GM23248 (cell line): Measurements from ENCODE around the gene ZNF653. TPM values are rescaled to one million over a fixed set of nuclear protein-coding genes. Genes with fewer than 3 reads are reported as not detected.
"Not testable (repeated sequence)": the region's sequence is repeated elsewhere in the genome, so short reads cannot be mapped to it uniquely, and the experiment has no call there.

Experiments used
- DNase-seq: peaks from one replicate; pipeline ENCODE4 v3.0.0-alpha.2; 2015
- H2AFZ ChIP-seq: fragments of 200-600 bp; sonication (generic); 2 replicates; pipeline ENCODE4 v1.6.1; 2016; ENCODE audit warnings: antibody characterized with exemption
- H3F3A ChIP-seq: fragments of 200-600 bp; sonication (generic); 2 replicates; pipeline ENCODE4 v1.6.1; 2016; ENCODE audit warnings: mild to moderate bottlenecking, antibody characterized with exemption, mixed run types; ENCODE audit not compliant: insufficient read depth
- H3K27ac ChIP-seq: fragments of 200-600 bp; sonication (generic); 2 replicates; pipeline ENCODE4 v1.5.1; 2016; ENCODE audit warnings: mild to moderate bottlenecking
- H3K27me3 ChIP-seq: fragments of 200-600 bp; sonication (generic); replicated peaks from 2 replicates; pipeline ENCODE4 v1.6.1; 2016; ENCODE audit warnings: mild to moderate bottlenecking; ENCODE audit not compliant: insufficient read depth
- H3K36me3 ChIP-seq: fragments of 200-600 bp; sonication (generic); 2 replicates; pipeline ENCODE4 v1.6.1; 2016; ENCODE audit warnings: low read depth, mild to moderate bottlenecking
- H3K4me1 ChIP-seq: fragments of 200-600 bp; sonication (generic); 2 replicates; pipeline ENCODE4 v1.6.1; 2016; ENCODE audit warnings: mild to moderate bottlenecking; ENCODE audit not compliant: insufficient read depth
- H3K4me2 ChIP-seq: fragments of 200-600 bp; sonication (generic); one replicate; pipeline ENCODE4 v1.6.1; 2016; ENCODE audit warnings: mild to moderate bottlenecking; ENCODE audit not compliant: unreplicated experiment
- H3K4me3 ChIP-seq: fragments of 200-600 bp; sonication (generic); 2 replicates; pipeline ENCODE4 v1.5.1; 2016; ENCODE audit warnings: mild to moderate bottlenecking
- H3K79me2 ChIP-seq: fragments of 200-600 bp; sonication (generic); 2 replicates; pipeline ENCODE4 v1.6.1; 2016; ENCODE audit warnings: mild to moderate bottlenecking; ENCODE audit not compliant: insufficient read depth
- H3K9ac ChIP-seq: fragments of 200-600 bp; sonication (generic); 2 replicates; pipeline ENCODE4 v1.6.1; 2016; ENCODE audit warnings: mild to moderate bottlenecking
- H3K9me2 ChIP-seq: fragments of 200-600 bp; sonication (generic); 2 replicates; pipeline ENCODE4 v1.6.1; 2016; ENCODE audit warnings: mixed run types, mild to moderate bottlenecking, moderate library complexity; ENCODE audit not compliant: insufficient read depth
- H3K9me3 ChIP-seq: fragments of 200-600 bp; sonication (generic); one replicate; pipeline ENCODE4 v1.6.1; 2017; ENCODE audit warnings: low read depth
- H4K20me1 ChIP-seq: fragments of 200-600 bp; sonication (generic); 2 replicates; pipeline ENCODE4 v1.6.0; 2016; ENCODE audit not compliant: insufficient read depth
- EZH2 ChIP-seq: fragments of 200-600 bp; sonication (generic); IDR thresholded peaks from 2 replicates; pipeline ENCODE4 v1.6.1; 2018; ENCODE audit warnings: antibody characterized with exemption, mild to moderate bottlenecking; ENCODE audit not compliant: insufficient read depth, poor library complexity, severe bottlenecking
- EZH2phosphoT487 ChIP-seq: fragments of 200-600 bp; sonication (generic); IDR thresholded peaks from 2 replicates; pipeline ENCODE4 v1.6.1; 2018; ENCODE audit warnings: antibody characterized with exemption, moderate library complexity, mild to moderate bottlenecking, low read depth; ENCODE audit not compliant: insufficient read depth
- WGBS, 2 experiments: methylation state at CpG; one replicate each; pipeline ENCODE4 v1.1.6; 2015 to 2017; ENCODE audit warnings: low lambda C conversion rate in 2 of 2, low coverage in 1 of 2; ENCODE audit errors: missing lambda C conversion rate in 2 of 2; 5-methylcytosine and 5-hydroxymethylcytosine counted together
- in situ Hi-C: fragments of 300-500 bp; cut with MboI; formaldehyde crosslinking; loops from 2 replicates; pipeline ENCODE4 v1.15.0; 2020
- polyA plus RNA-seq: library from polyadenylated mRNA; unstranded; fragments of >200 nt; fragmentation: Nextera tagmentation; extraction: Ambion mirVana; gene quantifications from 2 replicates; pipeline ENCODE4 v1.2.1, GENCODE V29; 2016
- total RNA-seq: library from RNA; depleted of rRNA; stranded (reverse); fragments of >200 nt; shearing (Covaris generic); gene quantifications from 2 replicates; pipeline ENCODE4 v1.2.3, GENCODE V29; 2014

Gene ZNF653
- total and polyA plus RNA-seq, 2 experiments from 2014 or later, result 2.2 to 4.6 TPM

DNA sequence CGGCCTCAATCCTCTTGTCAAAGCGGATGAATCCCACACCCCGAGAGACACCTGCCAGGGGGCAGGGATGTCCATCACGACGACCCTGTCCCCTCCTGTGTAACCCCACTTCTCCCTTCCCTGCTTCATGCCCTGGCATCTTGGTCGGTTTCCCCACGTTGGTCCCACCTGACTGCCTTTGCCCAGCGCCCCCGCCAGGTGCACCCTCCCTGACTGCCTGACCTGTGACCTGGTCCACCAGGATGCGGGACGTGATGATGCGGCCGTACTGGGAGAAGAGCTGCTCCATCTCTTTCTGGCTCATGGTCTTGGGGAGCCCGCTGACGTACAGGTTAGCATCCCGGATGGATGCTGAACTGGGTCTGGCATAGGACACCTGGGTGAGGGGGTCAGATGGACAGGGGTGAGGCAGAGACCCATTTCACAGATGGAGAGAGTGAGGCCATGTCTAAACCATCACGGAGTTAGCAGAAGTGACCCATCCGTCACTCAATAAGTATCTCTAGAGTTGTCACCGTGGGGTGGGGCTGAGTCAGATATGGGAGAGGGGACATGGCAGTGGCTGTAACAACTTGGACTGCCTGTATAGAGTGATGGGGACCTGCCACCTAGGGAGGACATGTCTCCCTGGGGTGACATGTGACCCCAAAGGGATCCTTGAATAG lies 47.3 kb downstream of the ZNF653 start:
- no peaks in the 10 kb centered on the region for H3K36me3 ChIP-seq
- WGBS, 2 experiments, result 80 to 82% methylated on average over 17 to 19 of the region's 19 CpGs
- H3K4me2 ChIP-seq, result no peak overlapping the region
- TF ChIP-seq EZH2, result no peak
- TF ChIP-seq EZH2phosphoT487, result no peak
- no peak overlapping the region for H3K4me3 ChIP-seq
- no peak for DNase-seq
- H3K9me3 ChIP-seq, result no peaks in the 10 kb centered on the region
- H3K27me3 ChIP-seq, result no peaks in the 10 kb centered on the region
- no peaks in the 10 kb centered on the region for H3K4me1 ChIP-seq
- no peaks in the 10 kb centered on the region for H3K9me2 ChIP-seq
- no peak overlapping the region for H3K9ac ChIP-seq
- H3F3A ChIP-seq, result no peaks in the 10 kb centered on the region
- no peaks in the 10 kb centered on the region for H4K20me1 ChIP-seq
- no peaks in the 10 kb centered on the region for H3K79me2 ChIP-seq
- no peak overlapping the region for H2AFZ ChIP-seq
- no peak overlapping the region for H3K27ac ChIP-seq
- in situ Hi-C loops, result loop anchor here (25.0 kb wide), 1 partner anchor 171 kb away; the partner anchor contains the start of gene TSPAN16

DNA sequence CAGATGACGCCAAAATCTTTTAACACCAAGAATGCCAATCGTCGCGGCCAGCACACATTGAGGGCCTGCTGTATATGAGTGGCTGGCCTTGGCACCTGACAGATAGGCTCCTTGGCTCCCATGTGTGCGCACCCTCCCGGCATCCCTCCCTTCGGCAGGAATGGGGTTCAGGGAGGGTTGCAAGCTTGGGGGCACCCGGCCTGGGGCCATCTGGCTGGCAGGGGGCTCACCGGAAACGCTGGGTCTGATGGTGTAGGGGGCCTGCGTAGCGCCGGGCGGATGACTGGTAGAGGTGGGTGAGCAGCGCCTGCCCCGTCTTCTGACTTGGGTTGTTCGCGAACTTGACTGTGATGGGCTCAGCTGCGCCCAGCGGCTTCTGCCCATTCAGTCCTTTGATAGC lies 47.8 kb downstream of the ZNF653 start:
- no peak overlapping the region for H3K4me2 ChIP-seq
- no peaks in the 10 kb centered on the region for H3K27me3 ChIP-seq
- 79% methylated on average over 18 to 20 of the region's 20 CpGs for WGBS, 2 experiments
- H2AFZ ChIP-seq, result no peak overlapping the region
- in situ Hi-C loops, result loop anchor here (25.0 kb wide), 1 partner anchor 171 kb away; the partner anchor contains the start of gene TSPAN16
- no peak overlapping the region for H3K4me3 ChIP-seq
- TF ChIP-seq EZH2, result no peak
- no peak for TF ChIP-seq EZH2phosphoT487
- no peaks in the 10 kb centered on the region for H3K79me2 ChIP-seq
- DNase-seq, result no peak
- no peak overlapping the region for H3K9ac ChIP-seq
- H3F3A ChIP-seq, result no peaks in the 10 kb centered on the region
- H3K36me3 ChIP-seq, result no peaks in the 10 kb centered on the region
- H4K20me1 ChIP-seq, result no peaks in the 10 kb centered on the region
- no peaks in the 10 kb centered on the region for H3K9me3 ChIP-seq
- no peaks in the 10 kb centered on the region for H3K9me2 ChIP-seq
- no peak overlapping the region for H3K27ac ChIP-seq
- no peaks in the 10 kb centered on the region for H3K4me1 ChIP-seq

DNA sequence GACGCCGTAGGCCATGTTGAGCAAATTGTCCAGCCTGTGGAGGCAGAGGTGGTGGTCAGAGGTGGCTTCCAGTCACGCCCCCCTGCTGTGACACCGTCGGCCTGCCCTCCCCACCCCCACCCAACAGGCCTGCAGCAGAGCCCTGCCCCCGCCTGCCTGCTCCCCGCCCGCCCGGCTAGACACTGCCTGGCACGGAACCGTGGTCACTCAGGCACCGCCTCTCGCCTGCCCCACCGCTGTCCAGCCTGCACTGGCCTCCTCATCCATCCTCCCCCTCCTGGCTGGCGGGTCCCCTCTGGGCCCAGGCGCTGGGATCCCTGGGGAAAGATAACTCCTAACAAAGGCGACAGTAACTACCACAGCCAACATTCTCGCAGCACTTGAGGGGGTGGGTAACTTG lies 48.5 kb downstream of the ZNF653 start:
- Histone ChIP-seq H3K27me3 (no peaks in the 10 kb centered on the region), H3K36me3 (no peaks in the 10 kb centered on the region), H3K9ac (no peak overlapping the region), H2AFZ (no peak overlapping the region), H3K9me3 (no peaks in the 10 kb centered on the region), H3K27ac (no peak overlapping the region), H3K4me3 (no peak overlapping the region), H3K4me2 (no peak overlapping the region), H3K4me1 (no peaks in the 10 kb centered on the region), H3F3A (no peaks in the 10 kb centered on the region), H3K9me2 (no peaks in the 10 kb centered on the region), H3K79me2 (no peaks in the 10 kb centered on the region), H4K20me1 (no peaks in the 10 kb centered on the region)
- 30 to 34% methylated on average over 11 to 16 of the region's 18 CpGs for WGBS, 2 experiments
- TF ChIP-seq EZH2, result no peak
- TF ChIP-seq EZH2phosphoT487, result no peak
- in situ Hi-C loops, result loop anchor here (25.0 kb wide), 1 partner anchor 170 kb away; the partner anchor contains the start of gene TSPAN16
- DNase-seq, result no peak

DNA sequence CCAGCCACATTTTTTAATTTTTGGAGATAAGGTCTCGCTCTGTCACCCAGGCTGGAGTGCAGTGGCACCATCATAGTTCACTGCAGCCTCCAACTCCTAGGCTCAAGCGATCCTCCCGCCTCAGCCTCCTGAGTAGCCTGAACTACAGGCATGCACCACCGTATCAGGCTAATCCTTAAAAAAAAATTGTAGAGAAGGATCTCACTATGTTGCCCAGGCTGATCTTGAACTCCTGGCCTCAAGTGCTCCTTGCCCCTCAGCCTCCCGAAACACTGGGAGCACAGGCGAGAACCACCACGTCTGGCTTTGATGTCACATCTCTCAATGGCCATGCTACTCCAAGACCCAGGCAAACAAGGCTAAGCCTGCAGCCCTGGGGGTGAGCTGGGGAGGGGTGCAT lies 49.0 kb downstream of the ZNF653 start:
- Histone ChIP-seq H2AFZ (no peak overlapping the region), H3F3A (no peaks in the 10 kb centered on the region), H3K4me2 (no peak overlapping the region), H3K36me3 (no peaks in the 10 kb centered on the region), H3K27ac (no peak overlapping the region), H3K9ac (no peak overlapping the region), H3K9me2 (no peaks in the 10 kb centered on the region), H4K20me1 (no peaks in the 10 kb centered on the region), H3K4me1 (no peaks in the 10 kb centered on the region), H3K27me3 (no peaks in the 10 kb centered on the region), H3K9me3 (no peaks in the 10 kb centered on the region), H3K79me2 (no peaks in the 10 kb centered on the region), H3K4me3 (no peak overlapping the region)
- TF ChIP-seq EZH2phosphoT487 (no peak), EZH2 (no peak)
- DNase-seq, result no peak
- WGBS, 2 experiments, result 74 to 80% methylated on average over 7 of the region's 7 CpGs
- in situ Hi-C loops, result loop anchor here (25.0 kb wide), 1 partner anchor 169 kb away; the partner anchor contains the start of gene TSPAN16

DNA sequence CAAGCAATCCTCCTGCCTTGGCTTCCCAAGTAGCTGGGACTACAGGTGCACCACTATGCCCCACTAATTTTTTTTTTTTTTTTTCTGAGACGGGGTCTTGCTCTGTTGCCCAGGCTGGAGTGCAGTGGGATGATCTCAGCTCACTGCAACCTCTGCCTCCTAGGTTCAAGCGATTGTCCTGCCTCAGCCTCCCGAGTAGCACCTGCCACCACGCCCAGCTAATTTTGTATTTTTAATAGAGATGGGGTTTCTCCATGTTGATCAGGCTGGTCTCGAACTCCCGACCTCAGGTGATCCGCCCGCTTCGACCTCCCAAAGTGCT lies 50.4 kb downstream of the ZNF653 start:
- H3K9me2 ChIP-seq, H3K79me2 ChIP-seq, DNase-seq, H3K9me3 ChIP-seq, H3K9ac ChIP-seq, H3K4me1 ChIP-seq, H3F3A ChIP-seq, H3K4me2 ChIP-seq, H4K20me1 ChIP-seq, H3K4me3 ChIP-seq, H2AFZ ChIP-seq, H3K27me3 ChIP-seq, H3K36me3 ChIP-seq, H3K27ac ChIP-seq: not testable (repeated sequence)
- in situ Hi-C loops, result loop anchor here (25.0 kb wide), 1 partner anchor 168 kb away; the partner anchor contains the start of gene TSPAN16
- 95 to 96% methylated on average over 8 to 9 of the region's 9 CpGs for WGBS, 2 experiments
